Tibial nerve (tissue), 4 donors: Measurements from ENCODE around the gene PCSK2.

Source experiments
- EP300 ChIP-seq, 2 donors: sonication (generic); formaldehyde crosslinking; IDR thresholded peaks; one replicate each; pipeline ENCODE4 v1.6.1; 2017; ENCODE audit warnings: antibody characterized with exemption in 2 of 2, mild to moderate bottlenecking in 1 of 2
- POLR2A ChIP-seq, 2 donors: fragments of 450-650 bp; IDR thresholded peaks; one replicate each; pipeline ENCODE4 v1.6.1; 2017; ENCODE audit warnings: antibody characterized with exemption in 2 of 2, mild to moderate bottlenecking in 2 of 2, moderate library complexity in 2 of 2
- TF ChIP-seq, protein P1 (sequence below), 5 experiments: fragments of 200-600 bp in 3 of 5; fragments of 450-650 bp in 2 of 5; sonication (generic) in 3 of 5; IDR thresholded peaks; one replicate each; pipeline ENCODE4 v1.5.1; 2016 to 2019; ENCODE audit warnings: antibody characterized with exemption in 5 of 5, mild to moderate bottlenecking in 3 of 5, moderate library complexity in 2 of 5

DNA sequence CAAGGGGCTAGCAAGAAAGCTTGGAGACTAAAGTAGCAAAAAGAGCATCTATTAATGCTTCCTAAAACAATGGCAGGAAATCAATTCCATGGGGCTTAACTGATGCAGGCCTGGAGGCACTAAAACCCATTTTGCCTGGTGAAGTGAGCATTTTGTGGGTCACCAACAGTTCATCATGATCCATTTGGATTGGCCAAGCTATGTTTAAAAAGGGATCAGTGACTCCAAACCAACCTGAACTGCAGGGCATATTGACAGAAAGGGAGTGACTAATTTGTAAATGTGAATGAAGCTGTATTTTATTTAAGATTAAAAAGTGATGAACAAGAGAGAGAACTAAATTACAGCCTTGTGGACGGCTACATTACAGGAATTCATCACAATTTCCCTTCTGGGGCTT, 132.0 kb downstream of the PCSK2 start:
- TF ChIP-seq, protein P1, sequence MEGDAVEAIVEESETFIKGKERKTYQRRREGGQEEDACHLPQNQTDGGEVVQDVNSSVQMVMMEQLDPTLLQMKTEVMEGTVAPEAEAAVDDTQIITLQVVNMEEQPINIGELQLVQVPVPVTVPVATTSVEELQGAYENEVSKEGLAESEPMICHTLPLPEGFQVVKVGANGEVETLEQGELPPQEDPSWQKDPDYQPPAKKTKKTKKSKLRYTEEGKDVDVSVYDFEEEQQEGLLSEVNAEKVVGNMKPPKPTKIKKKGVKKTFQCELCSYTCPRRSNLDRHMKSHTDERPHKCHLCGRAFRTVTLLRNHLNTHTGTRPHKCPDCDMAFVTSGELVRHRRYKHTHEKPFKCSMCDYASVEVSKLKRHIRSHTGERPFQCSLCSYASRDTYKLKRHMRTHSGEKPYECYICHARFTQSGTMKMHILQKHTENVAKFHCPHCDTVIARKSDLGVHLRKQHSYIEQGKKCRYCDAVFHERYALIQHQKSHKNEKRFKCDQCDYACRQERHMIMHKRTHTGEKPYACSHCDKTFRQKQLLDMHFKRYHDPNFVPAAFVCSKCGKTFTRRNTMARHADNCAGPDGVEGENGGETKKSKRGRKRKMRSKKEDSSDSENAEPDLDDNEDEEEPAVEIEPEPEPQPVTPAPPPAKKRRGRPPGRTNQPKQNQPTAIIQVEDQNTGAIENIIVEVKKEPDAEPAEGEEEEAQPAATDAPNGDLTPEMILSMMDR (IDR thresholded peaks at IDR 0.05): no peak
- TF ChIP-seq EP300 (IDR thresholded peaks at IDR 0.05) (no peak), POLR2A (IDR thresholded peaks at IDR 0.05) (no peak)
